ENCODE data around the gene SHQ1.

SHQ1 gene

DNA sequence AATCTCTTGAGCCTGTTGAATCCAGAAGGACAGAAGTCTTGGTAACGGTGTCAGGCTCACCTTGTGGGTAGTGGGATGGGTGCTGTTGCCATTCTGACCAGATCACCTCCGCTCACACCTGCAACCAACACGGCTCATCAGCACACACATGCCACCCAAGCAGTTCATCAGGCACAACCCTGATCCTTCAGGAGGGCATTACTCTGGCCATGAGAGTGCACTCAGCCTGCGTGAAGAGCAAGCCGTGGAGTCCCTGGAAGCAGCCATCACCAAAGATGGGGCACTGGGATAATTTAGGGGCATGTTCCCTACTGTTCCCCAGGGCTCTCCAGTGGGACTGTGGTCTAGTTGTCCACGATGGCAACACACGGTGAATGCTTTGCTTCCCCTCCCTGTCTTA lies 120.5 kb downstream of the SHQ1 start:
- no peak for DNase-seq (ENCODE audit: low read depth in 1 of 2, low spot score in 1 of 2)
- Histone ChIP-seq H3K27ac (replicated peaks) (no peak overlapping the region), H3K4me3 (replicated peaks; ENCODE audit: insufficient read depth, low read length) (no peak overlapping the region), H3K27me3 (ENCODE audit: insufficient read depth, poor library complexity, severe bottlenecking) (no peaks in the 10 kb centered on the region)
- TF ChIP-seq, protein P1, sequence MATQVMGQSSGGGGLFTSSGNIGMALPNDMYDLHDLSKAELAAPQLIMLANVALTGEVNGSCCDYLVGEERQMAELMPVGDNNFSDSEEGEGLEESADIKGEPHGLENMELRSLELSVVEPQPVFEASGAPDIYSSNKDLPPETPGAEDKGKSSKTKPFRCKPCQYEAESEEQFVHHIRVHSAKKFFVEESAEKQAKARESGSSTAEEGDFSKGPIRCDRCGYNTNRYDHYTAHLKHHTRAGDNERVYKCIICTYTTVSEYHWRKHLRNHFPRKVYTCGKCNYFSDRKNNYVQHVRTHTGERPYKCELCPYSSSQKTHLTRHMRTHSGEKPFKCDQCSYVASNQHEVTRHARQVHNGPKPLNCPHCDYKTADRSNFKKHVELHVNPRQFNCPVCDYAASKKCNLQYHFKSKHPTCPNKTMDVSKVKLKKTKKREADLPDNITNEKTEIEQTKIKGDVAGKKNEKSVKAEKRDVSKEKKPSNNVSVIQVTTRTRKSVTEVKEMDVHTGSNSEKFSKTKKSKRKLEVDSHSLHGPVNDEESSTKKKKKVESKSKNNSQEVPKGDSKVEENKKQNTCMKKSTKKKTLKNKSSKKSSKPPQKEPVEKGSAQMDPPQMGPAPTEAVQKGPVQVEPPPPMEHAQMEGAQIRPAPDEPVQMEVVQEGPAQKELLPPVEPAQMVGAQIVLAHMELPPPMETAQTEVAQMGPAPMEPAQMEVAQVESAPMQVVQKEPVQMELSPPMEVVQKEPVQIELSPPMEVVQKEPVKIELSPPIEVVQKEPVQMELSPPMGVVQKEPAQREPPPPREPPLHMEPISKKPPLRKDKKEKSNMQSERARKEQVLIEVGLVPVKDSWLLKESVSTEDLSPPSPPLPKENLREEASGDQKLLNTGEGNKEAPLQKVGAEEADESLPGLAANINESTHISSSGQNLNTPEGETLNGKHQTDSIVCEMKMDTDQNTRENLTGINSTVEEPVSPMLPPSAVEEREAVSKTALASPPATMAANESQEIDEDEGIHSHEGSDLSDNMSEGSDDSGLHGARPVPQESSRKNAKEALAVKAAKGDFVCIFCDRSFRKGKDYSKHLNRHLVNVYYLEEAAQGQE (IDR thresholded peaks at IDR 0.05; ENCODE audit: insufficient replicate concordance, low read depth): no peak
- TF ChIP-seq GABPA (IDR thresholded peaks at IDR 0.05; ENCODE audit: low read depth) (no peak), SPI1 (IDR thresholded peaks at IDR 0.05; ENCODE audit: borderline replicate concordance, low read depth) (no peak), POLR2AphosphoS5 (IDR thresholded peaks at IDR 0.05; ENCODE audit: low read depth) (no peak), CTCF (IDR thresholded peaks at IDR 0.05; ENCODE audit: insufficient read depth, low read length) (no peak)

GRCh38 chr3:72727172-72727571 lies 121.1 kb downstream of the SHQ1 start:
- DNase-seq (ENCODE audit: low read depth in 1 of 2, low spot score in 1 of 2): no peak
- no peak overlapping the region for H3K27ac ChIP-seq (replicated peaks)
- no peak for TF ChIP-seq GABPA (IDR thresholded peaks at IDR 0.05; ENCODE audit: low read depth)
- no peak for TF ChIP-seq SPI1 (IDR thresholded peaks at IDR 0.05; ENCODE audit: borderline replicate concordance, low read depth)
- TF ChIP-seq, protein P1 (IDR thresholded peaks at IDR 0.05; ENCODE audit: insufficient replicate concordance, low read depth): no peak
- TF ChIP-seq CTCF (IDR thresholded peaks at IDR 0.05; ENCODE audit: insufficient read depth, low read length): no peak
- TF ChIP-seq POLR2AphosphoS5 (IDR thresholded peaks at IDR 0.05; ENCODE audit: low read depth): no peak
- no peaks in the 10 kb centered on the region for H3K27me3 ChIP-seq (ENCODE audit: insufficient read depth, poor library complexity, severe bottlenecking)
- no peak overlapping the region for H3K4me3 ChIP-seq (replicated peaks; ENCODE audit: insufficient read depth, low read length)

- H3K27ac ChIP-seq (replicated peaks): no peak overlapping the region
- no peak for TF ChIP-seq SPI1 (IDR thresholded peaks at IDR 0.05; ENCODE audit: borderline replicate concordance, low read depth)
- H3K4me3 ChIP-seq (replicated peaks; ENCODE audit: insufficient read depth, low read length): no peak overlapping the region
- no peaks in the 10 kb centered on the region for H3K27me3 ChIP-seq (ENCODE audit: insufficient read depth, poor library complexity, severe bottlenecking)
- no peak for DNase-seq (ENCODE audit: low read depth in 1 of 2, low spot score in 1 of 2)
Observed at GRCh38 chr3:72725229-72725628, 123.0 kb downstream of the SHQ1 start.

DNA sequence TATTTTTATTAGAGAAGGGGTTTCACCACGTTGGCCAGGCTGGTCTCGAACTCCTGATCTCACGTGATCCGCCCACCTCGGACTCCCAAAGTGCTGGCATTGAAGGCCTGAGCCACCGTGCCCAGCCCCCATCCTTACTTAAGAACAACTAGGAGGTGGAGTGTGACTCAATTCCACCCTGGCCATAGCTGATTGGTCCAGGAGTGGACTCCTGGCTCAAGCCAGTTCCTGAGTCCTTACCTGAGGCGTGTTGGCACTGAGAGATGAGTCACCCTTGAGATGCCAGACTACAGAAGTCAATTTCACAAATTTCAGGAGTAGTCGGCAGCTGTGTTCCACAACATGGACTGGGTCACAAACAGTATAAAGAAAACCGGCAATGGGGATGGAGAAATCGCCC lies 124.2 kb downstream of the SHQ1 start:
- Histone ChIP-seq H3K4me3 (replicated peaks; ENCODE audit: insufficient read depth, low read length) (no peak overlapping the region), H3K27me3 (ENCODE audit: insufficient read depth, poor library complexity, severe bottlenecking) (no peaks in the 10 kb centered on the region), H3K27ac (replicated peaks) (no peak overlapping the region)
- TF ChIP-seq SPI1 (IDR thresholded peaks at IDR 0.05; ENCODE audit: borderline replicate concordance, low read depth) (no peak), GABPA (IDR thresholded peaks at IDR 0.05; ENCODE audit: low read depth) (no peak)
- DNase-seq (ENCODE audit: low read depth in 1 of 2, low spot score in 1 of 2): no peak

- no peak for DNase-seq (ENCODE audit: low read depth in 1 of 2, low spot score in 1 of 2)
- H3K27ac ChIP-seq (replicated peaks): no peak overlapping the region
- TF ChIP-seq CTCF (IDR thresholded peaks at IDR 0.05; ENCODE audit: insufficient read depth, low read length): no peak
- no peak for TF ChIP-seq SPI1 (IDR thresholded peaks at IDR 0.05; ENCODE audit: borderline replicate concordance, low read depth)
- TF ChIP-seq POLR2AphosphoS5 (IDR thresholded peaks at IDR 0.05; ENCODE audit: low read depth): no peak
- TF ChIP-seq, protein P1 (IDR thresholded peaks at IDR 0.05; ENCODE audit: insufficient replicate concordance, low read depth): no peak
- TF ChIP-seq GABPA (IDR thresholded peaks at IDR 0.05; ENCODE audit: low read depth): no peak
Observed at GRCh38 chr3:72722930-72723726, 125.1 kb downstream of the SHQ1 start.

More at GRCh38 chr3:72722930-72723726, 125.1 kb downstream of the SHQ1 start:
- Histone ChIP-seq H3K4me3 (replicated peaks; ENCODE audit: insufficient read depth, low read length) (no peak overlapping the region), H3K27me3 (ENCODE audit: insufficient read depth, poor library complexity, severe bottlenecking) (no peaks in the 10 kb centered on the region)
